ENCODE data around the gene CDHR1.
A peak's percentile ranks its signal among the peaks of the same experiment; 100 is the strongest.
"Not testable (repeated sequence)": the region's sequence is repeated elsewhere in the genome, so short reads cannot be mapped to it uniquely, and the experiment has no call there.

Gene CDHR1

GRCh38 chr10:84194424-84195043 is at the start of gene CDHR1:
CDHR1 (plus strand) TSS chr10:84194537; CDS start chr10:84194761, 224 bp downstream.
- DNase-seq (ENCODE audit: low read depth) = peak; percentile 17

GRCh38 chr10:84147347-84147746 is 47.0 kb upstream of the CDHR1 start:
- DNase-seq (ENCODE audit: low read depth) = no peak

- not testable (repeated sequence) for DNase-seq (ENCODE audit: low read depth)
Observed at GRCh38 chr10:84148006-84148597, 46.2 kb upstream of the CDHR1 start.

- no peak for DNase-seq (ENCODE audit: low read depth)
Observed at GRCh38 chr10:84149854-84150253, 44.5 kb upstream of the CDHR1 start.

GRCh38 chr10:84152769-84153168 is 41.6 kb upstream of the CDHR1 start:
- no peak for DNase-seq (ENCODE audit: low read depth)

- DNase-seq (ENCODE audit: low read depth) = no peak
Observed at GRCh38 chr10:84155521-84155920, 38.8 kb upstream of the CDHR1 start.

- no peak for DNase-seq (ENCODE audit: low read depth)
Observed at GRCh38 chr10:84156009-84156408, 38.3 kb upstream of the CDHR1 start.

GRCh38 chr10:84156768-84157167 is 37.6 kb upstream of the CDHR1 start:
- DNase-seq (ENCODE audit: low read depth) = no peak

- no peak for DNase-seq (ENCODE audit: low read depth)
Observed at GRCh38 chr10:84158061-84158460, 36.3 kb upstream of the CDHR1 start.

- no peak for DNase-seq (ENCODE audit: low read depth)
Observed at GRCh38 chr10:84158550-84158949, 35.8 kb upstream of the CDHR1 start.

GRCh38 chr10:84159076-84159685 is 35.2 kb upstream of the CDHR1 start:
- DNase-seq (ENCODE audit: low read depth) = no peak

GRCh38 chr10:84160663-84161362 is 33.5 kb upstream of the CDHR1 start:
- DNase-seq (ENCODE audit: low read depth) = no peak

- no peak for DNase-seq (ENCODE audit: low read depth)
Observed at GRCh38 chr10:84163996-84164395, 30.3 kb upstream of the CDHR1 start.

- no peak for DNase-seq (ENCODE audit: low read depth)
Observed at GRCh38 chr10:84164442-84164841, 29.9 kb upstream of the CDHR1 start.

GRCh38 chr10:84166620-84167288 is 27.6 kb upstream of the CDHR1 start:
- no peak for DNase-seq (ENCODE audit: low read depth)

GRCh38 chr10:84167289-84167653 is 27.1 kb upstream of the CDHR1 start:
- not testable (repeated sequence) for DNase-seq (ENCODE audit: low read depth)

GRCh38 chr10:84168382-84168781 is 26.0 kb upstream of the CDHR1 start:
- not testable (repeated sequence) for DNase-seq (ENCODE audit: low read depth)

GRCh38 chr10:84171237-84171636 is 23.1 kb upstream of the CDHR1 start:
- DNase-seq (ENCODE audit: low read depth) = not testable (repeated sequence)

- DNase-seq (ENCODE audit: low read depth) = not testable (repeated sequence)
Observed at GRCh38 chr10:84171700-84172466, 22.5 kb upstream of the CDHR1 start.

- no peak for DNase-seq (ENCODE audit: low read depth)
Observed at GRCh38 chr10:84172467-84173356, 21.6 kb upstream of the CDHR1 start.

GRCh38 chr10:84173501-84173929 is 20.8 kb upstream of the CDHR1 start, which contains the start of gene GPR15LG:
GPR15LG (plus strand) TSS chr10:84173801; CDS start chr10:84173852, 51 bp downstream.
- DNase-seq (ENCODE audit: low read depth) = no peak

All from activated T-helper 9 cell treated with anti-CD3 and anti-CD28 coated beads, Interleukin-2, amount 50 U/mL, for 16 hours (primary cell).